Smooth muscle cell of trachea (primary cell): ENCODE results near the gene MYL2. TPM values are rescaled to one million over a fixed set of nuclear protein-coding genes. Genes with fewer than 3 reads are reported as not detected.

ENCODE experiments used
- total RNA-seq: library from RNA; depleted of rRNA; stranded (reverse); fragments of >200 nt; gene quantifications from 2 replicates; pipeline ENCODE4 v1.2.1, GENCODE V29; 2014

MYL2 gene, protein sequence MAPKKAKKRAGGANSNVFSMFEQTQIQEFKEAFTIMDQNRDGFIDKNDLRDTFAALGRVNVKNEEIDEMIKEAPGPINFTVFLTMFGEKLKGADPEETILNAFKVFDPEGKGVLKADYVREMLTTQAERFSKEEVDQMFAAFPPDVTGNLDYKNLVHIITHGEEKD
- not detected in 2 replicates for total RNA-seq

DNA sequence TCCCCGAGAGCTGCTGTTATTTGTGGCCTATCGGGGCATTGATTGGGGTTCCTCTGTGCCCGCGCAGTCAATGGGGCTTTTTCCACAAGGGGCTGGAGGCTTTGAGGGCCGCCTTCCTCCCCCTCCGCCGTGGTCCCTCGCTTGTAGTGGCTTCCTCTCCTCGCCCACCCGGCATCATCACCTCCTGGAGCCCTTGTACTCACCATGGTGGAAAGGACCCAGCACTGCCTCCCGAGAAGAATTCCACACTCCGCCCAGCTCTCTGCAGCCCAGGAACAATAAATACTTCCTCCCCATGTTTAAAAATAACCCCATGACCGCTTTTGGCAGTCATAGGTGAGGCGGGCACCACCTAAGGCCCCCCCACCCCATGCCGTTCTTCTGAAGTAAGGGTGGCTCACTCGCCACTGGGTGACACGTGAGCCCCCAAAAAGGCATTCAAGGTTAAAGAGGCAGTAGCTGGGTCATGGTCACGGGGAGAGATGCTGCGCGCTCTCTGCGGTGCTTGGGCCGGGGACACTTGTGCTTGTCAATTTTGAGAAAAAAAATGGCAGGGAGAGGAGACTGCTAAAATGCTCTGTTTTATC lies at the start of gene MYL2:
MYL2 (minus strand) TSS at position 256 of the 587 bp plus-strand sequence; CDS start at position 206, 50 bp downstream.

Other genes with a start within 250 kb of the MYL2 start
- 4.1 and 10.1 TPM in 2 replicates for gene HVCN1, start 231.5 kb downstream of the MYL2 start, total RNA-seq
- 91.5 and 166 TPM in 2 replicates for gene PPP1CC, start 177.7 kb downstream of the MYL2 start, total RNA-seq
- not detected in 2 replicates for gene CCDC63, start 73.6 kb downstream of the MYL2 start, total RNA-seq
- not detected in 2 replicates for gene CUX2, start 113.6 kb upstream of the MYL2 start, total RNA-seq